ENCODE measurements around the gene TREH. TPM values are rescaled to one million over a fixed set of nuclear protein-coding genes. Genes with fewer than 3 reads are reported as not detected.
"Not testable (repeated sequence)": the region's sequence is repeated elsewhere in the genome, so short reads cannot be mapped to it uniquely, and the experiment has no call there.

The TREH gene, protein sequence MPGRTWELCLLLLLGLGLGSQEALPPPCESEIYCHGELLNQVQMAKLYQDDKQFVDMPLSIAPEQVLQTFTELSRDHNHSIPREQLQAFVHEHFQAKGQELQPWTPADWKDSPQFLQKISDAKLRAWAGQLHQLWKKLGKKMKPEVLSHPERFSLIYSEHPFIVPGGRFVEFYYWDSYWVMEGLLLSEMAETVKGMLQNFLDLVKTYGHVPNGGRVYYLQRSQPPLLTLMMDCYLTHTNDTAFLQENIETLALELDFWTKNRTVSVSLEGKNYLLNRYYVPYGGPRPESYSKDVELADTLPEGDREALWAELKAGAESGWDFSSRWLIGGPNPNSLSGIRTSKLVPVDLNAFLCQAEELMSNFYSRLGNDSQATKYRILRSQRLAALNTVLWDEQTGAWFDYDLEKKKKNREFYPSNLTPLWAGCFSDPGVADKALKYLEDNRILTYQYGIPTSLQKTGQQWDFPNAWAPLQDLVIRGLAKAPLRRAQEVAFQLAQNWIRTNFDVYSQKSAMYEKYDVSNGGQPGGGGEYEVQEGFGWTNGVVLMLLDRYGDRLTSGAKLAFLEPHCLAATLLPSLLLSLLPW
- polyA plus RNA-seq (ENCODE audit: insufficient read depth in 1 of 5, insufficient read length in 5 of 5, low replicate concordance in 1 of 5), result under 1 TPM; 0.08 to 0.35 (median 0.16) TPM
- long read RNA-seq, donor 1, partial matches to known transcripts, result 0 of 1 reads
- long read RNA-seq, donor 1, other reads (novel, unspliced or antisense), result 0 of 1 reads
- long read RNA-seq, donor 2, result 0 reads
- long read RNA-seq, donor 3, result 0 reads
- long read RNA-seq, donor 4, result 0 reads
- long read RNA-seq, donor 5, result 0 reads
- long read RNA-seq, donor 6, result 0 reads
- long read RNA-seq, donor 7, result 0 reads
- long read RNA-seq, donor 8, result 0 reads

DNA sequence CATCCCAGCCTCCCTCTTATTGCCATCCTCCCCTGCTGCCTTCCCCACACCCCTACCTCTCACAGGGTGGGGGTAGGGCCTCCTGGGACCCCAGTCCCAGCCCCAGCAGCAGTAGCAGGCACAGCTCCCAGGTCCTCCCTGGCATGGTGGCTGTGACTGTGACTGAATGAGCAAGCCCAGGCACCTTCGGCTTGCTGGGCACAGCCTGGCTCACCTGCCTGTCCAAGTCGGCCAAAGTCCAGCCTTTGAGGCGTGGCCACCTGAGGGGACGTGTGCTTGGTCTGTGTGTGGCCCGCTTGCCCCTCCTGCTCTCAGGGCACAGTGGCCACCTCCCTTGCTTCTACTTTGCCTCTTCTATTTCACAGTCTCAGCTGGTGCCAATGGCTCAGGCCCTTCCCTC is at the start of gene TREH:
TSS of gene TREH (minus strand) at position 168 of the 400 bp plus-strand sequence. CDS start at position 145, 23 bp downstream.
- DNase-seq, result no peak

DNA sequence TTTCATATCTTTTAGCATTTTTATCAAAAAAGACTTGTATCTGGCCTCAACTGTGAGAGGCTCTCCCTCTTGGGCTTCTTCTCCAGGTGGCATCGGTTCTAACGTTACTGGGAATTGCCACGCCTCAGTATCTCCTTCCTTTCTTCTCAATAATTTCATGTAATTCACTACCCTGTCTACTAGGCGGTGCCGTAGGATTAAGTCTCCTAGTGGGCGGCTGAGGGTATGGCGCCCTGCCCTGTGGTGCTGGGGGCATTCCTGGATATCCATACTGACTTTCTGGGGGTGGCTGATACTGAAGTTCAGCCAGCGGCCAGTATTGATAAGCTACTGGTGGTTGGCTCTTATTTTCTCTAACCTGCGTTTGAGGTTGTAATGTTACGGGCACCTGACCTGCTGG is 48.7 kb upstream of the TREH start:
- DNase-seq, result not testable (repeated sequence)

DNA sequence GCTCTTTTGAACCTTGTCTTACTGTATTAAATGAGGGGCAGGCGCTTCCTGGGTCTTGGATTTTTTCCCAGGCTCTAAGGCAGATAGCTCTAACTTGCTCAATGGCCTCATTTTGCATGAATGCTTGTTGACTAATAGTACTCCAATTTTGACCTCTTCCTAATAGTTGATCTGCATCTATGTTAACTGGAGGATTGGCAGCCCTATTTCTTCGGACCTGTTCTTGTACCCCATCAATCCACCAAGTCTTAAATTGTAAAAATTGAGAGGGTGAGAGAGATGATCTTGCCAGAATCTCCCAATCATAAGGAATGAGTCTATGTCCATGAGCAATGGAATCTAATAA is 48.2 kb upstream of the TREH start:
- not testable (repeated sequence) for DNase-seq

DNA sequence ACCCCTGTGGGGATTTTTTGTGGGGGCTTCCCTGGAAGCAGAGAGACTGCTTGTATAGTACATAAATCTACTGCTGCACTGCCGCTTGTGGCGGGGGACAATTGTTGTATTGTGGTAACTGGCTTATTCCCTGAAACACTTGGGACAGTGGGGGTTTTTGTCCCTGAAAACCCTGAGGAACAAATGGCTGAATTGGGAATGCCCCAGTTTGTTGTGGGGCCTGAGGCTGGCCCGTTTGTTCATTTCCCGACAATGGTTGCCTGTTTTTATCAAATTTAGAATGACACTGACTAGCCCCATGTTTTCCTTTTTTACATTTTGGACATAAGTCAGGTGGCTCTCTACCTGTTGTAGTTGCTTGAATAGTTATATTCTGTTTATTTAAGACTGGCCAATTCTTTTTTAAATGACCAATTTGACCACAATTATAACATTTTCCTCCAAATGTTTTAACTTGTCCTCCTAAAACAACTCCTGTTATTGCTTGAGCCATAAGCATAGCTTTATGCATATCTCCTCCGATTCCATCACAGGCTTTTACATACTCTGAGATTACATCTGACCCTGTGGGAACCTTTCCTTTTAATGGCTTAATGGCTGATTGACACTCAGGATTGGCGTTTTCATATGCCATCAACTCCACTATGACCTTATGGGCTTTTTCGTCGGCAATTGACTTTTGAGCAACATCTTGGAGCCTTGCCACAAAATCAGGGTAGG is 47.7 kb upstream of the TREH start:
- not testable (repeated sequence) for DNase-seq

DNA sequence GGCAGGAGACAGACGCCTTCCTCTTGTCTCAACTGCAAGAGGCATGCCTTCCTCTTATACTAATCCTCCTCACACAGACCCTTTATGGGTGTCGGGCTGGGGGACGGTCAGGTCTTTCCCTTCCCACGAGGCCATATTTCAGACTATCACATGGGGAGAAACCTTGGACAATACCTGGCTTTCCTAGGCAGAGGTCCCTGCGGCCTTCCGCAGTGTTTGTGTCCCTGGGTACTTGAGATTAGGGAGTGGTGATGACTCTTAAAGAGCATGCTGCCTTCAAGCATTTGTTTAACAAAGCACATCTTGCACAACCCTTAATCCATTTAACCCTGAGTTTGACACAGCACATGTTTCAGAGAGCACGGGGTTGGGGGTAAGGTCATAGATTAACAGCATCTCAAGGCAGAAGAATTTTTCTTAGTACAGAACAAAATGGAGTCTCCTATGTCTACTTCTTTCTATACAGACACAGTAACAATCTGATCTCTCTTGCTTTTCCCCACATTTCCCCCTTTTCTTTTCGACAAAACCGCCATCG is 42.1 kb upstream of the TREH start:
- DNase-seq, result not testable (repeated sequence)

DNA sequence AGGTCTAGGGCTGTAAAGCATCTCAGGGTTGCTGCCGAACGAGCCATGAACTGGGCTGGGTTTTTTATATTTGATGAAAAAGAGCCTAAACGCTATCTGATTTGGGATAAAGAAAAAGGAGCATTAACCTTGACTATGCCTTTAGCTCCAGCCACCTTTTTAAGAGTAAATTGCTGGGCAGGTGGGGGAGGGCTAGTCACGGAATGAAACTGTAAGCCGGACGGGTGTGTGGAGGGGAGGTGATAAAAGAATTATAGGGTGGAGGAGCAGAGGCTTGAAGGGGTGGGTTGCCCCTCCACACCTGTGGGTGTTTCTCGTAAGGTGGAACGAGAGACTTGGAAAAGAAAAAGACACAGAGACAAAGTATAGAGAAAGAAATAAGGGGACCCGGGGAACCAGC is 41.3 kb upstream of the TREH start:
- not testable (repeated sequence) for DNase-seq

DNA sequence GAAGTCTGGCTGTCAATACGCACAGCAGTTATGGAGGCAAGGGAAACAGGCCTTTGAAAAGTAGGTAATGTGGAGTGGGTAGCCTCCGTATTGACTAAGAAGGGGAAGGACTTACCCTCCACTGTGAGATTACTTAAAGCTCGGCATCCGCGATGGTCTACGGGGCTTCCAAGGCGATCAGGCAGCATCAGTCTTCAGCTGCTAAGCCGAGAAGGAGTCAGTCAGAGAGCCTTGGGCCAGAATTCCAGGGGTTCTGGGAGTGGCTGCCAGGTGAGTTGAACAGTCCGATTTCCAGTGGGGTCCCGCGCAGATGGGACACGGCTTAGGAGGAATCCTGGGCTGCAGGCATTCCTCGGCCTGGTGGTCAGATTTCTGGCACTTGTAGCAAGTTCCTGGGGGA is 40.6 kb upstream of the TREH start:
- DNase-seq, result not testable (repeated sequence)

DNA sequence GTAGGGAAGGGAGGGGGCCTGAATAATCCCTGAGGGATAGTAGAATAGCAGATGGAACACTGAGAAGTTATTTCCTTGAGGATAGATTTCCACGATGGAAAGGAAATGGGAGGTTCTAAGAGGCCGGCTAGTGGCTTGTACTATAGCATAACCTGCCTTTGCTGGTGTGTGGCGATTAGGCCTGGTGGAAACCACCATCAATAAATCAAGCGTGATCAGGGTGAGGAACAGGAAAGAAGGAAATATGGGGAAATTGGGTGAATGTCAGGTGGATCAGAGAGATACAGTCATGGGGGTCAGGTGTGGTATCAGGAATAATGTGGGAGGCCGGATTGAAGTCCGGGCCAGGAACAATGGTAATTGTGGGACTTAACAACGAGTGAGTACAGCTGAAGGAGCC is 39.1 kb upstream of the TREH start:
- DNase-seq, result not testable (repeated sequence)

DNA sequence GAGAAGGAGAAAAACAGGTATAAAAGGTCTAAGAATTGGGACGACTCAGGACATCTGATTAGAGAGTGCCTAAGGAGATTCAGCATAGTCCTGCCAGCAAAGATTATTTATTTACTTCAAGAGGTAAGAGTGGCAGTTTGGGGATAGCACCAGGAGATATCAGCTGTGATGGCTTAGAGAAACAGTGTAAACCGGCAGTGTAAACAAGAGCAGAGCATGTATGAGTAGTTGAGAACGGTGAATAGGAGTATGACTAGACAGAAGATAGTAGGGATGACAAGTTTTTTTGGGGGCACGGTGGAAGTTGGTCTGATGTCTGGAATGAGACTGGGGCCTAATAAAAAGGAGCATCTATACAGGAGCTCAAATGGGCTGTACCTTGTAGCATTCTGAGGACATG is 38.3 kb upstream of the TREH start:
- DNase-seq, result not testable (repeated sequence)

DNA sequence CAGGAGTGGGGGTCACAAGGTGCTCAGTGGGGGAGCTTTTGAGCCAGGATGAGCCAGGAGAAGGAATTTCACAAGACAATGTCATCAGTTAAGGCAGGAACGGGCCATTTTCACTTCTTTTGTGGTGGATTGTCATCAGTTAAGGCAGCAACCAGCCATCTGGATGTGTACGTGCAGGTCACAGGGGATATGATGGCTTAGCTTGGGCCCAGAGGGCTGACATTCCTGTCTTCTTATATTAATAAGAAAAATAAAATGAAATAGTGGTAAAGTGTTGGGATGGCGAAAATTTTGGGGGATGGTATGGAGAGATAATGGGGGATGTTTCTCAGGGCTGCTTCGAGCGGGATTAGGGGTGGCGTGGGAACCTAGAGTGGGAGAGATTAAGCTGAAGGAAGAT is 37.8 kb upstream of the TREH start:
- not testable (repeated sequence) for DNase-seq

DNA sequence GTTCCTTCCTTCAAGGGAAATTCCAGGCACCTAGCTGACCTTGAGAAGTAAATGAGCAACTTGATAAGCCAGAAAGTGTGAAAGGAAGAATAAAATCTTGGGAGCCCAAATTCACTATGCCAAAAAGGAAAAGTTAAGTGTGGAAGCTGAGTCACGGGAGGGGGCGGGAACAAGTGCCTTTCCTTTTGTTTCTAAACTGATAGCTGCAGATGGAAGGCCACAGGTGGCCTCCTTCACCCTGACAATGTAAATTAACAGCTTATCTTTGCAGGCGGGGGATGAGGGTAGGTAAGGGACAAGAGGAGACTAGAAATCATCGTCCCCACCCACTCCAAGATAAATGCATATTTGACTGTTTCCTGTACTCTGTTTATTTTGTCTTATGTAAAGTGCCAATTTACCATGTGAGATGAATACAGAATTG is 36.4 kb upstream of the TREH start:
- DNase-seq, result no peak

DNA sequence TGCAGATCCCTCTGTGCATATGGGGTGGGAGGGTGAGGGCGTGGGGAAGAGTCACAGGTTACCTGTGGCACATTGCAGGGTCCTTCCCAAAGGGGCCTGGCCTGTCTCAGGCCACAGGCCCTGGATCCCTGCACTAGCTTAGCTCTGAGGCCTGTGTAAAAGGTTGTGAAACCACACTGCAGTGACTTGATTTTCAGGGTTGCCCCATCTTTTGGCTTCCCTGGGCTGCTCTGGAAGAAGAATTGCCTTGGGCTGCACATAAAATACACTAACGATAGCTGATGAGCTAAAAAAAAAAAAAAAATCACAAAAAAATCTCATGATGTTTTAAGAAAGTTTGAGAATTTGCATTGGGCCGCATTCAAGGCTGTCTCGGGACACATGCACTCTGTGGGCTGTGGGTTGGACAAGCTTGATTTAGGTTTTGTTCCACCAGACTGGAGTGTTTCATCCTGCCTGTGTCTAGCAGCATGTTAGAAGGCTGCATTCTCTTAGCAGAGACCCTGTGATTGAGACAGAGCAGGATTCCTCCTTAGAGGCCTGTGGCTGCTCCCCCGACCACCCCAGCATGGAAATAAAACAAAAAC is 35.9 kb upstream of the TREH start:
- DNase-seq, result no peak

DNA sequence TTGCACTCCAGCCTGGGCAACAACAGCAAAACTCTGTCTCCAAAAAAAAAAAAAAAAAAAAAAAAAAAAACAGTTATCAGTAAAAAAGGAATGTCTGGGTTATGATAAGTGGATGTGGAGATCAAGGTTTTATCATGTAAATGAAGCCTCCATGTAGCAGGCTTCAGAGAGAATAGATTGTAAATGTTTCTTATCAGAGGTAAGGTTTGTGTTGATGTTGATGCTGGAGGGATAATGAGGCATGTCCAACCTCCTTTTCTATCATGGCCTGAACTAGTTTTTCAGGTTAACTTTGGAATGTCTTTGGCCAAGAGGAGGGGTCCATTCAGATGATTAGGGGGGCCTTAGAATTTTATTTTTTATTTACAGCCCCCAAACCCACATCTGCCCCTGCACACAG is 35.4 kb upstream of the TREH start:
- no peak for DNase-seq

DNA sequence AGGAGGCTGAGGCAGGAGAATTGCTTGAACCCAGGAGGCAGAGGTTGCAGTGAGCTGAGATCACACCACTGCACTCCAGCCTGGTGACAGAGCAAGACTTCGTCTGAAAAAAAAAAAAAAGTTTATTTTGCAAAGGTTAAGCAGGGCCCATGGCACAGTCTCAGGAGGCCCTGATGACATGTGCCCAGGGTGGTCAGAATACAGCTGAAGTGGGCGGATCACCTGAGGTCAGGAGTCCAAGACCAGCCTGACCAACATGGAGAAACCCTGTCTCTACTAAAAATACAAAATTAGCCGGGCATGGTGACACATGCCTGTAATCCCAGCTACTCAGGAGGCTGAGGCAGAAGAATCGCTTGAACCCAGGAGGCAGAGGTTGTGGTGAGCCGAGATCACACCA is 35.0 kb upstream of the TREH start:
- not testable (repeated sequence) for DNase-seq

DNA sequence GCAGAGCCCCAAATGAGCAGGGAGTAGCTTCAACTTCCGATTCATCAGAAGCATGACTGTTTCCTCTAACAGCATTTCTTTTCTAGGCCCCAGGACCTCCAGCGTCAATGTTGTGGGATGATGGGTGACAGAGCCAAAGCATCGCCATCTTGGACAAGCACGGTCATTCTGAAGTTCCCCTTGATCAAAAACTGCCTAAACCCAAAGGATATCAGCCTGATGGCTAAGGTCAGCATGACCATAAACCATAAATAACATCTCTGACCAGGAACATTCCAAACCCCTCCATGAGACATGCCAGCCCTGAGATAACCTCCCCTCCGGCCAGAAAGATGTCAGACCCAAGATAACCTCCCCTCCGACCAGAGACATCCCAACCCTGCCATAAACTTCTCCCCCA is 28.8 kb upstream of the TREH start:
- DNase-seq, result no peak

DNA sequence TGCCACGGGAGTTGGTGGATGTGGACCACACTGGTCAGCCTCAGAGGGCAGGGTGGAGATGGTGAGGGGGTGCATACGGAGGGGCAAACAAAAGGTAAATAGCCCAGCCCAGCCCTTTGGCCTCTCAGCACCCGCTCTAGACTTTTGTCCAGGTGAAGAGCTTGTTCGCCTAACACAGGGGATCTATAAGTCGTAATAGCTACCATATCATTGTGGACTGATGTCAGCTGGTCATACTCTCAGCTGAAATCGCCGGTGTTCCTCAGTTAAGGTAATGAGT is 27.0 kb upstream of the TREH start:
- no peak for DNase-seq

DNA sequence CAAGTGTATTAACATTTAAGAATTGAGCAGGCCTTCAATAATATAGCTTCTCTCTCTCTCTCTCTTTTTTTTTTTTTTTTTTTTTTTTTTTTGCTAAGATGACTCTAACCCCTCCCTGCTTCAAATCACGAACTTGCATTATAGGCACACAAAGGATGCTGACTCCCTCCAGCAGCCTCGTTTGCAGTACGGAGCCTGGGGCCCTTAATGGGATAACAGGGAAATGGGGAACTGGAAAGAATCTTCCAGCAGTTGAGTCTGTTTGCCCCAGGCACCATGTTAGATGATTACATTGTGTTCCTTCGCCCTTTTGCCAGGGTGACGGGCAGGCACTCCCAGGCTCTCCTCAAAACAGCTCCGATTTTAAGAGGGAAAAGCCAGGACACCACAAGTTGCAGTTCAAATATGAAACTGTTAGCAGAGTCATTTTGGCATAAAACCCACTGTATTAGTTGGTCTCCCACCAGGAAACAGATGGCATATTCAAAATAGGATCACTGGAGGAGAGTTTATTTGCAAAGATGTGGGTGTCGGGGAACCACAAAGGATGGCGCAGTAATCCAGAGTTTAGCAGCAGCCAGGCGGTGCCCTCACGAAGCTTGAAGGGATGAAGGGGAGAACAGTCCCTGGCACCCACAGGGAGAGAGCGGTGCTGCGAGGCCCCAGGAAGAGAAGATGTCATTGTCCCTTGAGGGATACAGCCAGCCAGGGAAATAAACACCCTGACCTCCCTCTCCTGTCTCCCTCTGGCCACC is 26.5 kb upstream of the TREH start:
- DNase-seq, result no peak

DNA sequence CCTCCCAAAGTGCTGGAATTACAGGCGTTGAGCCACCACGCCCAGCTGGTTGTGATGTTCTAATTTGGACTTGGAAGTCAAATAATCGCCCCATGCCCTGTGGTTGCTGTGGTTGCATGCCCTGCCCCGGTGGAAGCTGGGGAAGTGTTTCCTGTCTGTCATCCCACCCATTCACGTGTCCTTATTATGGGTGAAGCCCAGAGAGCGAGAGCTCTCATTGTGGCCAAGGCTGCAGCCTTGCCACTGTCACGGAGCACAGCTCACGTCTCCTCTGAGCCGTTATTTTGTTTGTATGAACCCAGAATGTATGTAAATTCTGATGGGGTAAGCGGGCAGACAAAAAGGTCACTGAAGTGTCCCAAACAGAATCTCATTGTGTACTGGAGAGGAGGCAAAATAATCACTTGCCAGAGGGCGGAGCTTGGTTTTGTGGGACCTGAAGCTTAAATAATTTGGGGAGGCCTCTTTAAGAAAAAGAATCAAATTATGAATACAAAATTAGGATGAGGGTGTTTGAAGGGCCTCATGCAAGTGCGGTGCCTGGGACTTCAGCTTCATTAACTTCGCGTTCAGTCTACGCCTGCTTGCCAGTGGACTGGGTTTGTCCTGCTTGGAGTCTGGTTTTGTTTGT is 25.8 kb upstream of the TREH start:
- no peak for DNase-seq

DNA sequence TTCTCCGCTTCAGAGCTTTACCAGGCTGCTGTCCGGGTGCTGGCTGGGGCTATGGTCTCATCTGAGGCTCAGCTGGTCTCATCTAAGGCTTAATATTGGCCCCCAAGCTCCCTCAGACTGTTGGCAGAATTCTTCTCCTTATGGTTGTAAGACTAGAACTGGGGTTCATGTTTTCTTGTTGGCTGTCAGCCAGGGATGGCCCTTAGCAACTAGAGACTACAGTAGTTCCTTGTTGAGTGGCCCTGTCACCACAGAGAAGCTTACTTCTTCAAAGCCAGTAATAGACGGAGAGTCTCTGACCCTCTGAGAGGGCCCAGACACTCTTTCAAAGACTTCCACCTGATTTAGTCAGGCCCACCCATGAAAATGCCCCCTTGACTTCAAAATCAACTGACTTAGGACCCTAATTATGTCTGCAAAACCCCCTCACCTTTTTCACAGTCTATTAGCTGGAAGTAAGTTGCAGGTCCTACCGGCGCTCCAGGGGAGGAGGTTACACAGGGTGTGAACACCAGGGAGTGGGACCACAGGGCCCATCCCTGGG is 24.2 kb upstream of the TREH start:
- no peak for DNase-seq

DNA sequence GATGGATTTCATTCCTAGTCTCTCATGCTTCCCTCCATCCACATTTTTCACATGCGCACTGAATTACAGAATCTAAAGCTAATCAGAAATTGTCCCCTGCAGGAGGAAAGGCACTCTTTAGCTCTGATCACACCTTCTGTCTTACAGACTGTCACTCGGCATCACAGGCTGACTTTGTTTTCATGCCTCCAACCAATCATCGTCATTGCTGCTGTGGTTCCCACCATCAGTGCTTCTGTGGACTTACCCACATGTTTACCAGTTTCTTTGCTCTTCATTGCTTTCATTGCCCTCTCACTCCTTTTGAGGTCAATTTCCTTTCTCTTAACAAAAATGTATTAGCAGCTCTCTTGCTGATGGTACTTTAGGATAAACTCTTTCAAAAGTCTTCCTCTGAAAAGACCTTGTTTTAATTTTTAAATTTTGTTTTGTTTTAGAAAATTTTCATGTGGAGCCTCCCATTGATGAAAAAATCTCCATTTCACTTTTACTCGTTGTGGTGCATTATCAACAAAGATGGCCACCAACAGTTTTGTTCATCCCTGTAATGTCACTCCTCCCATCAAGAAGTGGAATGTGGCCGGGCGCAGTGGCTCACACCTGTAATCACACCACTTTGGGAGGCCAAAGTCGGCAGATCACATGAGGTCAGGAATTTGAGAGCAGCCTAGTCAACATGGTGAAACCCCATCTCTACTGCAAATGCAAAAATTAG is 20.2 kb upstream of the TREH start:
- no peak for DNase-seq

All from right lung (tissue), 10 donors.